Left ventricle myocardium inferior (tissue), 1 donor: Measurements from ENCODE around the gene SH3PXD2A. TPM values are rescaled to one million over a fixed set of nuclear protein-coding genes. Genes with fewer than 3 reads are reported as not detected.

Source experiments
- DNase-seq: peaks from one replicate; pipeline ENCODE4 v3.0.0-alpha.2; 2020
- H3K27ac ChIP-seq: fragments of 200-600 bp; replicated peaks from 2 replicates; pipeline ENCODE4 v1.8.0; 2021
- H3K27me3 ChIP-seq: fragments of 200-600 bp; 2 replicates; pipeline ENCODE4 v1.8.0; 2021; ENCODE audit warnings: low read depth
- H3K36me3 ChIP-seq: fragments of 200-600 bp; 2 replicates; pipeline ENCODE4 v1.8.0; 2021
- H3K4me1 ChIP-seq: fragments of 200-600 bp; 2 replicates; pipeline ENCODE4 v1.8.0; 2021
- H3K4me3 ChIP-seq: fragments of 200-600 bp; 2 replicates; pipeline ENCODE4 v1.8.0; 2021; ENCODE audit warnings: mild to moderate bottlenecking, moderate library complexity
- H3K9me3 ChIP-seq: fragments of 200-600 bp; replicated peaks from 2 replicates; pipeline ENCODE4 v1.8.0; 2021
- intact Hi-C: fragments of 100-400 bp; cut with micrococcal nuclease; formaldehyde crosslinking; loops from one replicate; pipeline ENCODE4 v1.11.0; 2022
- total RNA-seq: library from RNA; stranded (reverse); fragmentation: NEBNext Ultra II Directional; extraction: Animal tissue kit (Norgen Biotek cat#: 25700); gene quantifications from one replicate; pipeline ENCODE4 v1.2.1, GENCODE V29; 2021
- TF ChIP-seq, protein P1 (sequence below): fragments of 200-600 bp; IDR thresholded peaks from 2 replicates; pipeline ENCODE4 v1.8.0; 2021; ENCODE audit warnings: antibody characterized with exemption, mild to moderate bottlenecking, borderline replicate concordance
- donor health status: DM: no; HTN: yes; CAD: no; lungs with severe emphysema.

The SH3PXD2A gene
- total RNA-seq, 1 donor from 2014 or later: 34.4 TPM

DNA sequence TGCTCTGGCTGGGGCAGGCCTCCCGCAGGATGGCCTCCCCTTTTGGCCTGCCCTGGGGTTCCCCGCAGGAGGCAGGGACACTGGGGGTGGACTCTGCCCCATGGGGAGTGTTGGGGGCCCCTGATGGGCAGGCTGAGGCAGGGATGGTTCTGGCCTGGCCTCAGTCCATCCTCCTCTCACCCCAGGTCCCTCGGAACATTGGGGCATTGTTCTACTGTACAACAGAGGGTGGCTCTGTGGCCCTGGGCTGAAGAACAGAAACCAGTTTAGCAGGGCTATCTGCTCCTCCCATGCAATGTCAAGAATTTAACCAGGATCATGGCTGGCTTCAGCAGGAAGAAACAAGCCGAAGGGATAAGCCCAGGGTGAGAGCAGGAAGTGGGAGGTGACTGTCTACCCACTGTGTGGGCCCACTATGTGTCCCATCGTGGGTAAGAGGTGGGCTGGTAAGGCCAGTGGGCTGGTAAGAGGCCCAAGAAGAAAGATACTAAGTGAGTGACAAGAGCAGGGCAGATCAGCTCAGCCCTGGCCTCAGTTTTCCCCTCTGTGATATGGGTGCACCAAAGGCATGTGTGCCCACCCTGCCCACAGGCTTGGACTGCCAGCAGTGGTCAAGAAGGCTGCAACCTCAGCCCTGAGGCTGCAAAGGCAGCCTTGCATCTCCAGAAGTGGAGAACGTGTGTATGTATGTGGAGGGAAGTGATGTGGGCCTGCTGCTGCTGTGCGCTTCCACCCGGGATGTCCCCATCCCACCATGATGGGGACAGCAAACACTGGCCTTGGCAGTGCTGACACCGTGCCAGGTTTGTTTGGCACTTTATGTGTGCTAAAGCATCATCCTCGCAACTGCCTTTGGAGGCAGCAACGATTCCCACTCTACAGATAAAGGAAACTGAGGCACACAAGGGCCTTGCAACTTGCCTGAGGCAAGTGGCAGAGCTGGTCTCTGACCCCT, 138.9 kb downstream of the SH3PXD2A start:
- TF ChIP-seq, protein P1, sequence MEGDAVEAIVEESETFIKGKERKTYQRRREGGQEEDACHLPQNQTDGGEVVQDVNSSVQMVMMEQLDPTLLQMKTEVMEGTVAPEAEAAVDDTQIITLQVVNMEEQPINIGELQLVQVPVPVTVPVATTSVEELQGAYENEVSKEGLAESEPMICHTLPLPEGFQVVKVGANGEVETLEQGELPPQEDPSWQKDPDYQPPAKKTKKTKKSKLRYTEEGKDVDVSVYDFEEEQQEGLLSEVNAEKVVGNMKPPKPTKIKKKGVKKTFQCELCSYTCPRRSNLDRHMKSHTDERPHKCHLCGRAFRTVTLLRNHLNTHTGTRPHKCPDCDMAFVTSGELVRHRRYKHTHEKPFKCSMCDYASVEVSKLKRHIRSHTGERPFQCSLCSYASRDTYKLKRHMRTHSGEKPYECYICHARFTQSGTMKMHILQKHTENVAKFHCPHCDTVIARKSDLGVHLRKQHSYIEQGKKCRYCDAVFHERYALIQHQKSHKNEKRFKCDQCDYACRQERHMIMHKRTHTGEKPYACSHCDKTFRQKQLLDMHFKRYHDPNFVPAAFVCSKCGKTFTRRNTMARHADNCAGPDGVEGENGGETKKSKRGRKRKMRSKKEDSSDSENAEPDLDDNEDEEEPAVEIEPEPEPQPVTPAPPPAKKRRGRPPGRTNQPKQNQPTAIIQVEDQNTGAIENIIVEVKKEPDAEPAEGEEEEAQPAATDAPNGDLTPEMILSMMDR: no peak
- intact Hi-C loops: no loop called here
- Histone ChIP-seq H3K4me3 (no peak overlapping the region), H3K27ac (peak overlapping the region; percentile 27), H3K27me3 (no peaks in the 10 kb centered on the region), H3K36me3 (peaks cover 5% of the 10 kb centered on the region), H3K9me3 (no peaks in the 10 kb centered on the region), H3K4me1 (peaks cover 21% of the 10 kb centered on the region)
- no peak for DNase-seq

DNA sequence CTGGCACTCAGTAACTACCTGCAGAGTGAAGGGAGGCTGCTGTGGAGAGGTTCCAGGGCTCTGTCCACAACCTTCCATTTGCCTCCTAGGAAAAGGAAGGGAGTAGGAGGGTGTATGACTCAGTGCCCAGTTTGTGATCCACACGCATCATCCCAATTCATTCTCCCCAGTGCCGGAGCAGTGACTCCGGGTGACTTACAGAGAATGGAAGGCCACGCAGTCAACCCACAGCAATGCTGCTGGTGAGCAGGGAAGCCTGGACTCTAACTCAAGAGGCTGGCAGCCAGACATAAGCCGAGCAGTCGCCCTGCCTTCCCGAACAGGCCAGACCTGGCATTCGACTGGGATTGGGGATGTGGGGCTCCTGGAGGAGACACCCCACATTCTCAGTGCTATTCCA, 139.9 kb downstream of the SH3PXD2A start:
- Histone ChIP-seq H3K36me3 (no peaks in the 10 kb centered on the region), H3K9me3 (no peaks in the 10 kb centered on the region), H3K4me3 (no peak overlapping the region), H3K4me1 (peaks cover 10% of the 10 kb centered on the region), H3K27ac (peak overlapping the region; percentile 12), H3K27me3 (no peaks in the 10 kb centered on the region)
- no peak for DNase-seq
- intact Hi-C loops: no loop called here
- TF ChIP-seq, protein P1: no peak

DNA sequence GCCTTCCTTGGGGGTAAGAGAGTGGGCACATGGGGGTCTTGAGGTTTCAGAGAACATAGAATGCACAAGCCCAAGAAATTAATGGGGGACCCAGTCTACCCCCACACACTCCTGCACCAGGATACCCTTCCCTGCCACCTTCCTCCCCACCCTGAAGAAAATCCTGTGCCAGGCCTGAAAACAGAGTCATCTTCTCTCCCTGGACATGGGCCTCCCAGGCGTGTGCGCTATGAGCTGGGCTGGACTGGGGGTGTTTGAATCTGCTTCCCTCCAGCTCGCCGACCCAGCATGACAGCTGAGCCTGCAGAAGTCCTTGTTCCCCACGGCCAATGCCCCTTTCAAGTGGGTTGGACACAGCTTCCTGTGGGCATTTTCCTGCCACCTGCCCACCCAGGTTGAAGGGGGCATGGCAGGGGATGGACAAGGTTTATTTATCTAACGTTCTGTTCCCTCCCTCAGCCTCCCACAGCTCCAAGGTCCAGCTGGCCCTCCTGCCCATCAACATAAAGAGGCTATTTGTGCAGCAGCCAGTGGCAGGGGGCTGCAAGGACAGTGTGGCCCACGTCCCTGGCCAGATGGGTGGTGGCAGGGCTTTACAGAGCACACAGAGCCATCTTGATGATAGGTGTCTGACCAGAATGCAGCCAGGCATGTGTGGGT, 141.0 kb downstream of the SH3PXD2A start:
- Histone ChIP-seq H3K4me1 (peaks cover 6% of the 10 kb centered on the region), H3K4me3 (no peak overlapping the region), H3K9me3 (no peaks in the 10 kb centered on the region), H3K36me3 (no peaks in the 10 kb centered on the region), H3K27ac (no peak overlapping the region), H3K27me3 (no peaks in the 10 kb centered on the region)
- intact Hi-C loops: no loop called here
- DNase-seq: no peak
- TF ChIP-seq, protein P1: no peak

DNA sequence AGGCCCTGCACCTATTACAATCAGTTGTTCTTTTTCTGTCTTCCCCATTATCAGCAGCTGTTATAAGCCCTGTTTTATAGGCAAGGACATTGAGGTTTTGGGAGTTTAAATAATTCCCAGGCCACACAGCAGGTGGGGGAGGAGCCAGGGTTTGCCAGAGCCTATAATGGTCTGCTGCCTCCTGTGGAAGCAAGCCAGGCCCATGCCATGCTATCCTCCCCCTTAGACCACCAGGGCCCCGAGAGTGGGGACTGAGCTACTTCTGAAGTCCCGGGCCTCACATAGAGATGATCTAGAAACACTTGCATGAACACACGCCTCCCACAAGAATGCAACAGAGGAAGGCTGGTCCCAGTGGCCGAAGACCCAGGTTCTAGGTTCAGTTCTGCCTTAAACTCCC, 141.7 kb downstream of the SH3PXD2A start:
- TF ChIP-seq, protein P1: no peak
- Histone ChIP-seq H3K27me3 (no peaks in the 10 kb centered on the region), H3K27ac (no peak overlapping the region), H3K4me1 (peaks cover 10% of the 10 kb centered on the region), H3K9me3 (no peaks in the 10 kb centered on the region), H3K4me3 (no peak overlapping the region), H3K36me3 (no peaks in the 10 kb centered on the region)
- DNase-seq: no peak
- intact Hi-C loops: loop anchor here (2.0 kb wide), 1 partner anchor 145 kb away; no protein-coding TSS in a partner anchor

DNA sequence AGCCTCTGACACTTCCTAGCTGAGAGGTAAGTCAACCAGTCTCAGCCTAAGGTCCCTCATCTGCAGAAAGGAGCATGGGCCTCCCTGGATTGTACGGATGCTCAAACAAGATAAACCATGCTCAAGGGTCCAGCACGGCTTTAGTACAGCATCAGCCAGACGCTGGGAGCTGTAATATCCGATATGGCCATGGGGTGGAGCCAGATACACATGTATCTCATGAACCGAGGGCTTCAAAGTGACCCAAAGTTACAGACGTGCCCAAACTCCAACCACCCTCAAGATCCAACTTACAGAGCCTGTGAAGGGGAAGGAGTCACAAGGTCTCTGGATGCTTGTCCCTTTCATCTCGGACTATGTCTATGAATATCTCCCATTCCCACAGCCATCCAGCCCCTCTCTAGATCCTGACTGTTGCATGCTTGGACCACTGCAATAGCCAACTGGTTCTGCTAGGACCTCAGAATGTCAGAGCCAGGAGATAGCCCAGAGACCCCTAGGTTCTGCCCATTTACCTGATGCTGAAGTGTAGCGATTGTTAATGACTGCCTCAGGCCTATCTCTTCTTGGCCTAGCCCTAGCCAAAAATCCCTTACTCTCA, 142.4 kb downstream of the SH3PXD2A start:
- intact Hi-C loops: loop anchor here (2.0 kb wide), 1 partner anchor 146 kb away; no protein-coding TSS in a partner anchor
- Histone ChIP-seq H3K36me3 (no peaks in the 10 kb centered on the region), H3K4me1 (peaks cover 17% of the 10 kb centered on the region), H3K27ac (no peak overlapping the region), H3K9me3 (no peaks in the 10 kb centered on the region), H3K4me3 (no peak overlapping the region), H3K27me3 (no peaks in the 10 kb centered on the region)
- TF ChIP-seq, protein P1: peak; percentile 95
- peak; percentile 77 for DNase-seq
